HG03095 (cell line): ENCODE results near the gene C10orf95.

ENCODE experiments used
- ATAC-seq: cut with Tn5 transposase; IDR thresholded peaks from one replicate; pipeline ENCODE4 v1.9.1; 2021; ENCODE audit warnings: moderate library complexity; ENCODE audit not compliant: unreplicated experiment

C10orf95 gene

GRCh38 chr10:102435529-102436233 lies 15.7 kb downstream of the C10orf95 start:
- ATAC-seq = no peak

- no peak for ATAC-seq
These were observed 16.2 kb downstream of the C10orf95 start for GRCh38 chr10:102435133-102435497.

GRCh38 chr10:102434394-102435132 lies 16.8 kb downstream of the C10orf95 start:
- ATAC-seq = no peak

- no peak for ATAC-seq
These were observed 17.7 kb downstream of the C10orf95 start for GRCh38 chr10:102433619-102434046.

- ATAC-seq = peak; percentile 86
These were observed 19.0 kb downstream of the C10orf95 start, which contains the start of gene CUEDC2 for GRCh38 chr10:102432162-102432950. Gene CUEDC2 (minus strand): TSS chr10:102432574. CDS start chr10:102425188, 7,386 bp downstream.

- no peak for ATAC-seq
These were observed 19.8 kb downstream of the C10orf95 start for GRCh38 chr10:102431452-102432124.

- no peak for ATAC-seq
These were observed 21.9 kb downstream of the C10orf95 start for GRCh38 chr10:102429468-102429867.

- ATAC-seq = no peak
These were observed 24.5 kb downstream of the C10orf95 start for GRCh38 chr10:102426803-102427287.

GRCh38 chr10:102425444-102425843 lies 25.9 kb downstream of the C10orf95 start:
- ATAC-seq = no peak

- no peak for ATAC-seq
These were observed 26.4 kb downstream of the C10orf95 start for GRCh38 chr10:102424916-102425315.

GRCh38 chr10:102424145-102424544 lies 27.2 kb downstream of the C10orf95 start:
- ATAC-seq = no peak

- no peak for ATAC-seq
These were observed 27.9 kb downstream of the C10orf95 start for GRCh38 chr10:102423372-102423968.

GRCh38 chr10:102422545-102423129 lies 28.7 kb downstream of the C10orf95 start:
- ATAC-seq = no peak

- ATAC-seq = peak; percentile 1
These were observed 29.4 kb downstream of the C10orf95 start for GRCh38 chr10:102421757-102422512.

GRCh38 chr10:102421507-102421756 lies 29.9 kb downstream of the C10orf95 start:
- ATAC-seq = no peak

GRCh38 chr10:102420714-102421506 lies 30.4 kb downstream of the C10orf95 start, which contains the start of gene FBXL15:
Gene FBXL15 (plus strand): TSS chr10:102420836. CDS start chr10:102421130, 294 bp downstream.
- ATAC-seq = peak; percentile 50

- no peak for ATAC-seq
These were observed 31.1 kb downstream of the C10orf95 start for GRCh38 chr10:102420181-102420713.
